T-helper 17 cell (primary cell): ENCODE measurements around the gene MEPCE. TPM values are rescaled to one million over a fixed set of nuclear protein-coding genes. Genes with fewer than 3 reads are reported as not detected.

Experiments
- ATAC-seq: fragments of 150-1000 bp; cut with Tn5 transposase; 2 replicates; pipeline ENCODE4 v1.10.0; 2021; ENCODE audit warnings: mild to moderate bottlenecking, moderate library complexity
- DNase-seq, 3 donors: peaks; one replicate each; pipeline versions ENCODE4 v3.0.0 to v3.0.0-alpha.2; 2020 to 2021
- H3K9me3 ChIP-seq: one replicate; pipeline ENCODE4 v1.7.0; 2013; ENCODE audit warnings: low read length, mild to moderate bottlenecking; ENCODE audit not compliant: control insufficient read depth, poor library complexity, severe bottlenecking
- H3K27ac Mint-ChIP-seq: one replicate; pipeline ENCODE4 v1.8.0; 2022; ENCODE audit warnings: mild to moderate bottlenecking, moderate library complexity, mixed read lengths
- H3K27me3 Mint-ChIP-seq: one replicate; pipeline ENCODE4 v1.8.0; 2022; ENCODE audit warnings: mixed read lengths
- H3K36me3 Mint-ChIP-seq: one replicate; pipeline ENCODE4 v1.8.0; 2022; ENCODE audit warnings: low read depth, mixed read lengths
- H3K4me1 Mint-ChIP-seq: one replicate; pipeline ENCODE4 v1.8.0; 2022; ENCODE audit warnings: mild to moderate bottlenecking, mixed read lengths
- H3K4me3 Mint-ChIP-seq: one replicate; pipeline ENCODE4 v1.8.0; 2022; ENCODE audit warnings: mild to moderate bottlenecking, moderate library complexity, mixed read lengths
- total RNA-seq, 4 donors: library from RNA in 2 of 4; stranded (reverse) in 2 of 4; gene quantifications; one replicate each; pipeline ENCODE4 v1.2.3 and lab custom pipeline; 2022 to 2026

The MEPCE gene
- total RNA-seq, 2 donors from 2014 or later, result 66.1 to 66.8 TPM

DNA sequence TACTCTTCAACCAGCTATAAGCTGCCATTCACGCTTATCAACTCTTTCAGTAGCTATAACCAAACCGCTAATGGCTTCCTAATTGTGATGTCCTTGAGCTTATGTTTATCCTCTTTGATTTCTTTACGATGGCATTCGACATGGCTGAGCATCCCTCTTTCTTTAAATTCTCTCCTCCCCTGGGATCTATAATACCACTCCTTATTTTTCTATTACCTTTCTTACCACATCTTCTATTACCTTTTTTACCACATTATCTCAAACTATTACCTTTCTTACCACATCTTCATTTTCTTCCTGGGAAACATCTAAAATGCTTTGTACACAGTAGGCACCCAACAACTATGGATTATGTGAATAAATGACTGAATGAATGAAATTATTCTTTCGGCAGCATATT is 14.2 kb upstream of the MEPCE start:
- H3K27me3 Mint-ChIP-seq, result peaks cover 14% of the 10 kb centered on the region
- no peak overlapping the region for H3K27ac Mint-ChIP-seq
- H3K4me1 Mint-ChIP-seq, result peaks cover 5% of the 10 kb centered on the region
- DNase-seq (no peak), ATAC-seq (no peak)
- peaks cover 13% of the 10 kb centered on the region for H3K36me3 Mint-ChIP-seq
- no peaks in the 10 kb centered on the region for H3K9me3 ChIP-seq
- no peak overlapping the region for H3K4me3 Mint-ChIP-seq

DNA sequence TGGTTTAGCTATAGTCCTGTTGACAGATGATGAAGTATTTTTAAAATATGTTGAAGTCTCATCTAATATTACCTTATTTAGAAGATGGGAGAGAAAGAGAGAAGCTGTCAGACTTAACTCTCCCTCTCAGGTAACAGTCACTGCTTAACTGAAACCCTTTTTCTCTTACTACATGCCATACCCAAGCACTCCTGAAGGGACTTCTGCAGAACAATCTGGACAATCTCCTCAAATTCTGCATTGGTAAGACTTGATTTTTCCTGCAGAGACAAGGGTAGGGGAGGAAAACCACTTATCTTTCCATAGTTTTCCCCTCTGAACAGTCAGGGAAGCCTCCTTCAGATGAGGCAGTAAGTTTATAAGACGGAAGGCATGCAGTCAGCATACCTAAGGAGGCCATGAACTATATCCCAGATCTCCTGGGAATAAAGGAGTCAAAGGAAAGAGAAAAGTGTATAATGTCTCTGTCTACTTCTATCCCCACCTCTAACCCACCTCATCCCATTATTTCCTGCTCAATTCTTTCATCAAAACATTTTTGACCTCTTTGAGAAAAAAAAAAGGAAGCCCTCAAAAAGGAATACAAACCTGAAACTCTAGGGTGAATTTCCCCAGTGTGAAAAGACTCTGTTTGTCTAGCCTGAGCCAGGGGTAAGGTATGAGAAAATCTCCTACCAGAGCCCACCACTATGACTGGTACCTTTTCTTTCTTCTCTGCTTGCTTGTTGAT is 10.5 kb upstream of the MEPCE start:
- no peaks in the 10 kb centered on the region for H3K4me1 Mint-ChIP-seq
- peaks cover 7% of the 10 kb centered on the region for H3K27me3 Mint-ChIP-seq
- peaks cover 6% of the 10 kb centered on the region for H3K36me3 Mint-ChIP-seq

DNA sequence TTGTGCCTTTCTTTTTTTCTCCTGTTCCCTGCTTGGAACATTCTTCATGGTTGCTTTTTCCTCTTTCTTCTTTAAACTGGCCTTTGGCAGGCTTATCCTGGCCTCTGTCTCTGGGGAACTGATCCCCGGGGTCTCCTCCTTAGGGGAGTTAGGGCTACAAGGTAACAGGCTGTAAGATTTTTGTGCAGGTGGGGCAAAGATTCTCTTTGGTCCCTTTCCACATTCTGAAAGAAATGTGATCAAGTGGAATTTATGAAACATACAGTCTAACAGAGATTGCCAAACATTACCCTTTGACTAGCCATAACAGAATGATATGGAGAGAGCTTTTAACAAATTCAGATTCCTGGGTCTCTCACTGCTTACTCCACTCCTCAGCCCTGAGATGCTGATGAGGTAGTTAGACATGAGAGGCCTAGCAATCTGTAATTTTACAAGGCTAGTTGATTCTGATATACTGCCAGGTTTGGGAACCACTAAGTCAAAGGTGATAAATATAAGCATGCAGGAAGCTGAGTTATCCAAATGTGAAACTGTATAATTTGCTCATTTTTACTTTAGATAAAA is 9.9 kb upstream of the MEPCE start:
- no peak for ATAC-seq
- no peaks in the 10 kb centered on the region for H3K4me1 Mint-ChIP-seq
- H3K27me3 Mint-ChIP-seq, result peaks cover 7% of the 10 kb centered on the region
- DNase-seq, result no peak
- H3K4me3 Mint-ChIP-seq, result no peak overlapping the region
- no peak overlapping the region for H3K27ac Mint-ChIP-seq
- no peaks in the 10 kb centered on the region for H3K9me3 ChIP-seq
- peaks cover 6% of the 10 kb centered on the region for H3K36me3 Mint-ChIP-seq

More for the DNA sequence above, 10.5 kb upstream of the MEPCE start:
- ATAC-seq (no peak), DNase-seq (no peak)
- H3K9me3 ChIP-seq, result no peaks in the 10 kb centered on the region
- Mint-ChIP-seq H3K27ac (no peak overlapping the region), H3K4me3 (no peak overlapping the region)

DNA sequence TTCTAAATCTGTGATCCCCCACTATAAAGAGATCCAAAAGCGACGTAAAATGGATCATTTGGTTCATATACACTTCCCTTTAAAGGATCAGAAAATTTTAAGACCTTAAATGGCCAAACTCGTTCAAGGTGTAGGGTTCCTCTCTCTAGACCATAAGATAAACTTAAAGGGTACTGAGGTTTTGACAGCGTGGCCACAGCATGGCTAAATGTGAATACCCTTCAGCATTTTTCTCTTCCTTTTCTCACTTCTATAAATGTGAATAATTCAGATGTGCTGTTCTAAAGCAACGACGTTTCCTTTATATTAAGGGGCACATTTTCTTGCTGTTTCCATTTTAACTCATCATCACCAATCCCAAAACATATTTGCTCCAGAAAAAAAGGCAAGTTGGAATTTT is 6.3 kb upstream of the MEPCE start:
- Mint-ChIP-seq H3K36me3 (no peaks in the 10 kb centered on the region), H3K27ac (no peak overlapping the region), H3K4me1 (peaks cover 3% of the 10 kb centered on the region), H3K4me3 (no peak overlapping the region), H3K27me3 (no peaks in the 10 kb centered on the region)
- DNase-seq (no peak), ATAC-seq (no peak)
- H3K9me3 ChIP-seq, result no peaks in the 10 kb centered on the region

DNA sequence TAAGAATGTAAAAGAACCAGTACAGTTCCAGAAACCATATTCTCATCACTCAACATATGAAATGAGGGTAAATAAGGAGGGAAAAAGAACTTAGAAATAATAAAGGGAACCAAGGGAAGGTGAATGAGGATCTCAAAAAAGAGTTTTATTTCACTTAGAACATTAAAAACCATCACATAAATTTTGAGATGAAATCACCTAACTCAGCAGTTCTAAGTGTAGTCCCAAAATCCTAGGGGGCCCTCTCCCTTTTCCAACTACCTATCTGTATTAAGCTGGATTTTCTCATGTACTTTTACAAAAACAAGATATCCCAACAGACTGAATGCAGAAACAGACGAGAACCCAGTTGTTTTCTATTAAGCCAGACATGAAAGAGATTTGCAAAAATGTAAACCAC is 4.3 kb upstream of the MEPCE start:
- H3K27ac Mint-ChIP-seq, result no peak overlapping the region
- no peaks in the 10 kb centered on the region for H3K36me3 Mint-ChIP-seq
- no peak for ATAC-seq

DNA sequence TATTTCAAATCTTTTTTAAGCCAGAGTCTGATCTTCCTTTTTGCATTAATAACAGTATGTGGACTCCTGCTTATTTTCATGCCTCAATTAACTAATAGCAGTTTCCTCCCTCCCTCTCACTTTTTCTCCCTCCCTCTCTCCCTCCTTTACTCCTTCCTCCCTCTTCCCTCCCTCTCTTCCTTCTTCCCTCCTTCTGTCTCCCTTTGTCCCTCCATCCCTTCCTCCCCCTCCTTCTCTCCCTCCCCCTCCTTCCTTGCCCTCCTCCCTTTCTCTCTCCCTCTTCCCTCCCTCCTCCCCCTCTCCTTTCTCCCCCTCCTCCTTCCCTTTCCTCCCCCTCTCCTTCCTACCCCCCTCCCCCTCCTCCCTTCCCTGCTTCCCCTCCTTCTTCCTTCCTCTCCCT is 3.1 kb upstream of the MEPCE start:
- Mint-ChIP-seq H3K27ac (peak overlapping the region; percentile 65), H3K4me1 (peaks cover 20% of the 10 kb centered on the region), H3K4me3 (no peak overlapping the region), H3K36me3 (no peaks in the 10 kb centered on the region), H3K27me3 (no peaks in the 10 kb centered on the region)
- no peak for ATAC-seq
- no peak for DNase-seq
- H3K9me3 ChIP-seq, result no peaks in the 10 kb centered on the region

More for the DNA sequence above, 4.3 kb upstream of the MEPCE start:
- H3K4me1 Mint-ChIP-seq, result peaks cover 14% of the 10 kb centered on the region
- H3K9me3 ChIP-seq, result no peaks in the 10 kb centered on the region
- no peak overlapping the region for H3K4me3 Mint-ChIP-seq
- H3K27me3 Mint-ChIP-seq, result no peaks in the 10 kb centered on the region
- DNase-seq, result no peak

DNA sequence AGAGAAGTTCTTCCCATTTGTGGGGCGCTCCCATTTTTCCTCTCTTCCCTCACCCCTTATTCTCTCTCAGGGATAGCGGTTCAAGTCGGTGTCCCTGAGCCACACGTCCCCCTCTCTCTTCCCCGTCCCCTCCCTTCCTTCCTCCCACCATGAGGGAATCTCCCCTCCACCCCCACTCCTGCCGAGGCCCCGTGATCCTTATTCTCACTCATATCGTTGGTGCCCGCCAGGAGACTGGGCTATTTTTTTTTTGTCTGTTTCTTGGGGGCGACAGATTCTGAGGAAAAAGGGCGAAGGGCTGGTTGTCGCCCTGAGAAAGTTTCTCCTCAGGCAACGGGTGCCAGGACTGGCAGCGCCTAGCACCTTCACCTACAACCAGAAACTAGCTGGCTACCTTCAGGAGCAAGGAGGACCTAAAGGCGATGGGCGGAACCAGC is 1.9 kb upstream of the MEPCE start:
- DNase-seq, result no peak
- Mint-ChIP-seq H3K27me3 (no peaks in the 10 kb centered on the region), H3K4me3 (peak overlapping the region; percentile 91)

DNA sequence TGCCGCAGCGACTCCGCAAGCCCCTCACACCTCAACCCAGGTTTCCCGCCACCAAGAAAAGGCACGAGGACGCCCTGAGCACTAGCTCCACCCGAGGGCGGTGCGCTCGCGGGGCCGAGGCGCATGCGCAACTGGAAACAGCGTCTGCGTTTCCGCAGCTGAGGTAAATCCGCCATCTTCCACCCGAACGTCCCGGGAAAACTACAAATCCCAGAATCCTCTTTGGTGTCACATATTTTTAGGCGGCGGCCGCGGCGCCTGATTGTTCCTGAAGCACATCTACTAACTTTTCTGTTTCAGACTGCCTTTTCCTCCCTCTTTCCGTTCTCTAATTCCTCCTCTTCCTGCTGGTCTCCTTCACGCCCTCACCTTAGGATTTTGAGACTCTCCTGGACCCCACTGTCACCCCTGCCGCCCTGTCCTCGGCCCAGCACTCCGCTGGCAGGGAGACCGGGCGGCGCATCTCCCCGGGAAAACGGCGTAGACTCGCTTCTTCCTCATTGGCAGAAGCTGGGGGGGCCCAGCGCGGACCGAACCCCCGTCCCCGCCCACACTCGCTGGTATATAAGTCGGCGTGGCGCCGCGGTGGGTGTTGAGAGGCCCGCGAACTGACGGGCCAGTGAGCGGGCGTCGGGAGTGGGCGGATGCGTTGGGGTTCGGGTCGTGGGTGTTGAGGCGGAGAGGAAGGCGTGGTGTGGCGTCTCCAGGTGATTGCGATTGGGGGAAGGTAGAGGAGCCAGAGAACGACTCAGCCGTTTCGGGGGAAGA is 1.2 kb upstream of the MEPCE start, which contains the start of gene ZCWPW1:
Gene ZCWPW1 (minus strand): TSS at position 505 of the 768 bp plus-strand sequence. CDS start 8,054 bp downstream, outside the sequence.
- peak; percentile 90 to 96 (median 94) for DNase-seq
- Mint-ChIP-seq H3K36me3 (no peaks in the 10 kb centered on the region), H3K27ac (peak within 1 kb of the TSS; percentile 98), H3K4me1 (peaks cover 33% of the 10 kb centered on the region), H3K4me3 (peak within 1 kb of the TSS; percentile 91), H3K27me3 (no peaks in the 10 kb centered on the region)
- no peaks in the 10 kb centered on the region for H3K9me3 ChIP-seq
- peak; percentile 64 for ATAC-seq

More for the DNA sequence above, 1.9 kb upstream of the MEPCE start:
- Mint-ChIP-seq H3K27ac (peak overlapping the region; percentile 98), H3K36me3 (no peaks in the 10 kb centered on the region), H3K4me1 (peaks cover 30% of the 10 kb centered on the region)
- no peaks in the 10 kb centered on the region for H3K9me3 ChIP-seq
- no peak for ATAC-seq

DNA sequence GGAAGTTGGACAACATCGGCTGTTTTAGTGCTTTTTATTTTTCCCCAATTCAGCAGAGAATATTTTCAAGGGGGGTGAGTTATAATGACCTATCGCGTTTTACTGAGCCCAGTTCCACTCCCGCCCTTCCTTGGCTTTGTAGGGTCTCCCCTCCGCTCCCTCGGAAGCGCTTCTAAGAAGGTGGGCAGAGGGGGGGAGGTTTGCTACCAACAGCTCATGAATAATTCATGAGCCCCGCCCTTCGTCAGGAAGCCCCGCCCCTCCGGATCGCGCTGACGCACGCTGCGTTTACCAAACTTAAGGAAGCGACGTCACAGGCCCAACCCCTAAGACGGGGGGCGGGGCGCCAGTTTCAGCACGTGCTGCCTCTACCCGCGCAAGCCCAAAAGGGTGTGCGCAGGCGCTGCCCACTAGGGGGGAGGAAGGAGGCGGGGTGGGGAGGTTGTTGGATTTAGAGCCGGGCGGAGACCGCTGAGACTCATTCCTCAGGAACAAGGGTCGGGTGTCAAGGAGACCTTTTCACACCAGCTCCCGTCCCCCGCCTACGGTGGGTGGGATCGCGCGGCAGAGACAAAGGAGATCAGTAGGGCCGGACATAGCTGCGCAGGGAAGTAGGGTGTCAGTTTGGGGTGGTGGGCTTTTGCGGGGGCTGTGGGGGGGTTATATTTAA is 529 bp upstream of the MEPCE start:
- Mint-ChIP-seq H3K27me3 (no peaks in the 10 kb centered on the region), H3K4me3 (peak overlapping the region; percentile 91), H3K27ac (peak overlapping the region; percentile 98), H3K4me1 (peaks cover 38% of the 10 kb centered on the region), H3K36me3 (peaks cover 3% of the 10 kb centered on the region)
- ATAC-seq (peak; percentile 68), DNase-seq (peak; percentile 100)
- no peaks in the 10 kb centered on the region for H3K9me3 ChIP-seq

DNA sequence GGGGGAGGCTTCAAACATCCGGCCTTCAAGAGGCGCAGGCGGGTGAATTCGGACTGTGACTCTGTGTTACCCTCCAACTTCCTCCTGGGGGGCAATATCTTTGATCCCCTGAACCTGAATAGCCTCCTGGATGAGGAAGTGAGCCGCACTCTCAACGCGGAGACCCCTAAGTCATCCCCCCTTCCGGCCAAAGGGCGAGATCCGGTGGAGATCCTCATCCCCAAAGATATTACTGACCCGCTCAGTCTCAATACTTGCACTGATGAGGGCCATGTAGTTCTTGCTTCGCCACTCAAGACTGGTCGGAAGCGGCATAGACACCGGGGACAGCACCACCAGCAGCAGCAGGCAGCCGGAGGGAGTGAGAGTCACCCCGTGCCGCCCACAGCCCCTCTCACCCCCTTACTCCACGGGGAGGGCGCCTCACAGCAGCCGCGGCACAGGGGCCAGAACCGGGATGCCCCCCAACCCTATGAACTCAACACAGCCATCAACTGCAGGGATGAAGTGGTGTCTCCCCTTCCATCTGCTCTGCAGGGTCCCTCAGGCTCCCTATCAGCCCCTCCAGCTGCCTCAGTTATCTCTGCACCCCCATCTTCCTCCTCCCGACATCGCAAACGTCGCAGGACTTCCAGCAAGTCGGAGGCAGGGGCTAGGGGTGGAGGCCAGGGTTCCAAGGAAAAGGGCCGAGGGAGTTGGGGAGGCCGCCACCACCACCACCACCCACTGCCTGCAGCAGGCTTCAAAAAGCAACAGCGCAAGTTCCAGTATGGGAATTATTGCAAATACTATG is 1.1 kb downstream of the MEPCE start:
- Mint-ChIP-seq H3K36me3 (peaks cover 3% of the 10 kb centered on the region), H3K27ac (peak overlapping the region; percentile 98), H3K4me3 (peak overlapping the region; percentile 91), H3K4me1 (peaks cover 48% of the 10 kb centered on the region), H3K27me3 (no peaks in the 10 kb centered on the region)
- ATAC-seq (no peak), DNase-seq (no peak)
- H3K9me3 ChIP-seq, result no peaks in the 10 kb centered on the region

DNA sequence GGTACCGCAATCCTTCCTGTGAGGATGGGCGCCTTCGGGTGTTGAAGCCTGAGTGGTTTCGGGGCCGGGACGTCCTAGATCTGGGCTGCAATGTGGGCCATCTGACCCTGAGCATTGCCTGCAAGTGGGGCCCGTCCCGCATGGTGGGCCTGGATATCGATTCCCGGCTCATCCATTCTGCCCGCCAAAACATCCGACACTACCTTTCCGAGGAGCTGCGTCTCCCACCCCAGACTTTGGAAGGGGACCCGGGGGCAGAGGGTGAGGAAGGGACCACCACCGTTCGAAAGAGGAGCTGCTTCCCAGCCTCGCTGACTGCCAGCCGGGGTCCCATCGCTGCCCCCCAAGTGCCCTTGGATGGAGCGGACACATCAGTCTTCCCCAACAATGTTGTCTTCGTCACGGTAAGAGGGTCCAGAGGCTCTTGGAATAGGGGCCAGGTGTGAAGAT is 1.7 kb downstream of the MEPCE start:
- Mint-ChIP-seq H3K4me1 (peaks cover 50% of the 10 kb centered on the region), H3K4me3 (peak overlapping the region; percentile 91), H3K27ac (peak overlapping the region; percentile 98), H3K27me3 (no peaks in the 10 kb centered on the region), H3K36me3 (peaks cover 5% of the 10 kb centered on the region)
- DNase-seq (no peak), ATAC-seq (no peak)
- no peaks in the 10 kb centered on the region for H3K9me3 ChIP-seq

DNA sequence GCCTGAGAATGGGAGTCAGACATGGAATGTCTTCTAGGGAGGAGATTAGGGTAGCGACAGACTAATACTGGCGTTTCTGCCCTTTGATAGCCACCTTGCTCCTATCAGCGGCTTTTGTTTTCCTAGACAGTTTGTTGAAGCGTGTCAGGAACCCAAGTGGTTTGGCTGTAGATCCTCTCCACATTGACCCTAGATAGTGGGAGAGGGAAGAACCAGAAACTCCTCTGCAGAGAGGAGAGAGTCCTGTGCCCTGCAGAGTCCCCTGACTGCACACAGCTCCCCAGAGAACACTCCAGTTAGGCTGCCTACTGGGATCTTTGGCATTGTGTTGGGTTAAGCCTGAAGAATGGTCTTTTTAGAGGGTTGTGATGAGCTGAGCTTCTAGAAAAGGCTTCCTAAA is 2.4 kb downstream of the MEPCE start:
- DNase-seq, result no peak
- no peaks in the 10 kb centered on the region for H3K9me3 ChIP-seq
- H3K27ac Mint-ChIP-seq, result peak overlapping the region; percentile 98
- H3K4me1 Mint-ChIP-seq, result peaks cover 53% of the 10 kb centered on the region
- no peaks in the 10 kb centered on the region for H3K27me3 Mint-ChIP-seq
- no peak for ATAC-seq
- H3K4me3 Mint-ChIP-seq, result peak overlapping the region; percentile 91
- H3K36me3 Mint-ChIP-seq, result peaks cover 6% of the 10 kb centered on the region
